ENCODE measurements around the gene BTBD16.

BTBD16 gene

GRCh38 chr10:122249303-122249850, 21.7 kb upstream of the BTBD16 start:
- H3K4me3 ChIP-seq (ENCODE audit: low read depth in 1 of 2, low read length in 2 of 2), result no peak overlapping the region
- no peak overlapping the region for H3K9ac ChIP-seq (ENCODE audit: low read length)
- H3K4me1 ChIP-seq (ENCODE audit: insufficient read depth, low read length), result peaks cover 7% of the 10 kb centered on the region
- H3K27ac ChIP-seq (ENCODE audit: low read depth, low read length), result no peak overlapping the region
- H3K9me3 ChIP-seq (ENCODE audit: low read length), result no peaks in the 10 kb centered on the region
- H3K27me3 ChIP-seq (ENCODE audit: control insufficient read depth in 1 of 2, insufficient read depth in 2 of 2, low read length in 2 of 2), result no peaks in the 10 kb centered on the region
- H3K36me3 ChIP-seq (ENCODE audit: insufficient read depth, low read length), result peaks cover 53% of the 10 kb centered on the region

GRCh38 chr10:122249991-122250750, 20.9 kb upstream of the BTBD16 start:
- H3K36me3 ChIP-seq (ENCODE audit: insufficient read depth, low read length), result peaks cover 46% of the 10 kb centered on the region

GRCh38 chr10:122251459-122252255, 19.4 kb upstream of the BTBD16 start:
- no peaks in the 10 kb centered on the region for H3K27me3 ChIP-seq (ENCODE audit: control insufficient read depth in 1 of 2, insufficient read depth in 2 of 2, low read length in 2 of 2)
- no peak overlapping the region for H3K9ac ChIP-seq (ENCODE audit: low read length)
- H3K4me1 ChIP-seq (ENCODE audit: insufficient read depth, low read length), result peaks cover 7% of the 10 kb centered on the region
- H3K36me3 ChIP-seq (ENCODE audit: insufficient read depth, low read length), result peaks cover 51% of the 10 kb centered on the region
- H3K4me3 ChIP-seq (ENCODE audit: low read depth in 1 of 2, low read length in 2 of 2), result no peak overlapping the region
- H3K27ac ChIP-seq (ENCODE audit: low read depth, low read length), result no peak overlapping the region
- no peaks in the 10 kb centered on the region for H3K9me3 ChIP-seq (ENCODE audit: low read length)

More at GRCh38 chr10:122249991-122250750, 20.9 kb upstream of the BTBD16 start:
- Histone ChIP-seq H3K9ac (ENCODE audit: low read length) (no peak overlapping the region), H3K27me3 (ENCODE audit: control insufficient read depth in 1 of 2, insufficient read depth in 2 of 2, low read length in 2 of 2) (no peaks in the 10 kb centered on the region), H3K4me1 (ENCODE audit: insufficient read depth, low read length) (peaks cover 7% of the 10 kb centered on the region), H3K4me3 (ENCODE audit: low read depth in 1 of 2, low read length in 2 of 2) (no peak overlapping the region), H3K27ac (ENCODE audit: low read depth, low read length) (no peak overlapping the region), H3K9me3 (ENCODE audit: low read length) (no peaks in the 10 kb centered on the region)

- Histone ChIP-seq H3K9me3 (ENCODE audit: low read length) (no peaks in the 10 kb centered on the region), H3K36me3 (ENCODE audit: insufficient read depth, low read length) (peaks cover 50% of the 10 kb centered on the region), H3K4me3 (ENCODE audit: low read depth in 1 of 2, low read length in 2 of 2) (no peak overlapping the region), H3K27me3 (ENCODE audit: control insufficient read depth in 1 of 2, insufficient read depth in 2 of 2, low read length in 2 of 2) (no peaks in the 10 kb centered on the region), H3K9ac (ENCODE audit: low read length) (no peak overlapping the region), H3K27ac (ENCODE audit: low read depth, low read length) (no peak overlapping the region), H3K4me1 (ENCODE audit: insufficient read depth, low read length) (peaks cover 7% of the 10 kb centered on the region)
Measured at GRCh38 chr10:122252805-122253204, 18.3 kb upstream of the BTBD16 start.

- Histone ChIP-seq H3K4me1 (ENCODE audit: insufficient read depth, low read length) (peaks cover 11% of the 10 kb centered on the region), H3K9ac (ENCODE audit: low read length) (no peak overlapping the region), H3K27ac (ENCODE audit: low read depth, low read length) (no peak overlapping the region), H3K9me3 (ENCODE audit: low read length) (no peaks in the 10 kb centered on the region), H3K27me3 (ENCODE audit: control insufficient read depth in 1 of 2, insufficient read depth in 2 of 2, low read length in 2 of 2) (no peaks in the 10 kb centered on the region), H3K4me3 (ENCODE audit: low read depth in 1 of 2, low read length in 2 of 2) (no peak overlapping the region), H3K36me3 (ENCODE audit: insufficient read depth, low read length) (peaks cover 42% of the 10 kb centered on the region)
Measured at GRCh38 chr10:122253605-122254004, 17.5 kb upstream of the BTBD16 start.

GRCh38 chr10:122254831-122255230, 16.3 kb upstream of the BTBD16 start:
- Histone ChIP-seq H3K4me1 (ENCODE audit: insufficient read depth, low read length) (peaks cover 16% of the 10 kb centered on the region), H3K36me3 (ENCODE audit: insufficient read depth, low read length) (peaks cover 30% of the 10 kb centered on the region), H3K9me3 (ENCODE audit: low read length) (no peaks in the 10 kb centered on the region), H3K4me3 (ENCODE audit: low read depth in 1 of 2, low read length in 2 of 2) (no peak overlapping the region), H3K9ac (ENCODE audit: low read length) (no peak overlapping the region), H3K27ac (ENCODE audit: low read depth, low read length) (no peak overlapping the region), H3K27me3 (ENCODE audit: control insufficient read depth in 1 of 2, insufficient read depth in 2 of 2, low read length in 2 of 2) (no peaks in the 10 kb centered on the region)

GRCh38 chr10:122255509-122256301, 15.4 kb upstream of the BTBD16 start:
- Histone ChIP-seq H3K27ac (ENCODE audit: low read depth, low read length) (no peak overlapping the region), H3K9ac (ENCODE audit: low read length) (no peak overlapping the region), H3K4me1 (ENCODE audit: insufficient read depth, low read length) (peaks cover 16% of the 10 kb centered on the region), H3K27me3 (ENCODE audit: control insufficient read depth in 1 of 2, insufficient read depth in 2 of 2, low read length in 2 of 2) (no peaks in the 10 kb centered on the region), H3K36me3 (ENCODE audit: insufficient read depth, low read length) (peaks cover 28% of the 10 kb centered on the region), H3K4me3 (ENCODE audit: low read depth in 1 of 2, low read length in 2 of 2) (no peak overlapping the region), H3K9me3 (ENCODE audit: low read length) (no peaks in the 10 kb centered on the region)

GRCh38 chr10:122257041-122257440, 14.1 kb upstream of the BTBD16 start:
- H3K9ac ChIP-seq (ENCODE audit: low read length), result no peak overlapping the region
- no peak overlapping the region for H3K4me3 ChIP-seq (ENCODE audit: low read depth in 1 of 2, low read length in 2 of 2)
- H3K9me3 ChIP-seq (ENCODE audit: low read length), result no peaks in the 10 kb centered on the region
- no peaks in the 10 kb centered on the region for H3K27me3 ChIP-seq (ENCODE audit: control insufficient read depth in 1 of 2, insufficient read depth in 2 of 2, low read length in 2 of 2)
- no peak overlapping the region for H3K27ac ChIP-seq (ENCODE audit: low read depth, low read length)
- H3K36me3 ChIP-seq (ENCODE audit: insufficient read depth, low read length), result peaks cover 20% of the 10 kb centered on the region
- peaks cover 16% of the 10 kb centered on the region for H3K4me1 ChIP-seq (ENCODE audit: insufficient read depth, low read length)

- H3K36me3 ChIP-seq (ENCODE audit: insufficient read depth, low read length), result peaks cover 18% of the 10 kb centered on the region
- no peak overlapping the region for H3K27ac ChIP-seq (ENCODE audit: low read depth, low read length)
- H3K9ac ChIP-seq (ENCODE audit: low read length), result no peak overlapping the region
- peaks cover 9% of the 10 kb centered on the region for H3K4me1 ChIP-seq (ENCODE audit: insufficient read depth, low read length)
- H3K4me3 ChIP-seq (ENCODE audit: low read depth in 1 of 2, low read length in 2 of 2), result no peak overlapping the region
- no peaks in the 10 kb centered on the region for H3K9me3 ChIP-seq (ENCODE audit: low read length)
- H3K27me3 ChIP-seq (ENCODE audit: control insufficient read depth in 1 of 2, insufficient read depth in 2 of 2, low read length in 2 of 2), result no peaks in the 10 kb centered on the region
Measured at GRCh38 chr10:122258136-122259074, 12.7 kb upstream of the BTBD16 start.

GRCh38 chr10:122259075-122259466, 12.0 kb upstream of the BTBD16 start:
- no peak overlapping the region for H3K9ac ChIP-seq (ENCODE audit: low read length)
- no peaks in the 10 kb centered on the region for H3K27me3 ChIP-seq (ENCODE audit: control insufficient read depth in 1 of 2, insufficient read depth in 2 of 2, low read length in 2 of 2)
- H3K4me3 ChIP-seq (ENCODE audit: low read depth in 1 of 2, low read length in 2 of 2), result no peak overlapping the region
- peaks cover 9% of the 10 kb centered on the region for H3K4me1 ChIP-seq (ENCODE audit: insufficient read depth, low read length)
- peaks cover 11% of the 10 kb centered on the region for H3K36me3 ChIP-seq (ENCODE audit: insufficient read depth, low read length)
- no peaks in the 10 kb centered on the region for H3K9me3 ChIP-seq (ENCODE audit: low read length)
- H3K27ac ChIP-seq (ENCODE audit: low read depth, low read length), result no peak overlapping the region

Measured in muscle layer of colon (tissue), 2 donors.